ENCODE data around the gene AGPS. TPM values are rescaled to one million over a fixed set of nuclear protein-coding genes. Genes with fewer than 3 reads are reported as not detected.

Gene AGPS
- total RNA-seq, 1 donor from 2014 or later = 54.4 TPM

DNA sequence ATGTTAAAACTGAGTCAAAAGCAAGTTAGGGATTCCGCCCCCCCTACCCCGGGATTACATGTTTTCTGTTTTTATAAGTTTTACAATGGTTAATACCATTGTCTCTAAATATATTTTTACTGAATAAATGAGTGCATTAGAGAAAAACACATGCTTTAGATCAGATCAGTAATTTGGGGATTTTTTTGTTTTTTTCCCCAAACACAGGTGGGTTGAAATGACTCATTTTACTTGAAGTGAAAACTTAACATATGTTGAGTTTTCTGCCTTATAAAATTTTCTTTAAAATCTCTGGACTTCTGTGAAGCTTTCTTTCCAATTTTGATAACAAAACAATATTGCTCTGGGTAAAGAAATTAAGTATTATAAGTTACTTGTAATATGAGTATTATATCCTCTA lies 114.4 kb downstream of the AGPS start:
- Mint-ChIP-seq H3K27me3 (ENCODE audit: unreplicated experiment) (no peaks in the 10 kb centered on the region), H3K9me3 (ENCODE audit: unreplicated experiment) (no peaks in the 10 kb centered on the region), H3K4me3 (ENCODE audit: unreplicated experiment) (no peak overlapping the region), H3K4me1 (ENCODE audit: unreplicated experiment) (no peaks in the 10 kb centered on the region), H3K36me3 (ENCODE audit: low read depth, unreplicated experiment) (no peaks in the 10 kb centered on the region), H3K27ac (ENCODE audit: unreplicated experiment) (no peak overlapping the region)
- DNase-seq (ENCODE audit: low spot score) = no peak
- TF ChIP-seq, protein P1, sequence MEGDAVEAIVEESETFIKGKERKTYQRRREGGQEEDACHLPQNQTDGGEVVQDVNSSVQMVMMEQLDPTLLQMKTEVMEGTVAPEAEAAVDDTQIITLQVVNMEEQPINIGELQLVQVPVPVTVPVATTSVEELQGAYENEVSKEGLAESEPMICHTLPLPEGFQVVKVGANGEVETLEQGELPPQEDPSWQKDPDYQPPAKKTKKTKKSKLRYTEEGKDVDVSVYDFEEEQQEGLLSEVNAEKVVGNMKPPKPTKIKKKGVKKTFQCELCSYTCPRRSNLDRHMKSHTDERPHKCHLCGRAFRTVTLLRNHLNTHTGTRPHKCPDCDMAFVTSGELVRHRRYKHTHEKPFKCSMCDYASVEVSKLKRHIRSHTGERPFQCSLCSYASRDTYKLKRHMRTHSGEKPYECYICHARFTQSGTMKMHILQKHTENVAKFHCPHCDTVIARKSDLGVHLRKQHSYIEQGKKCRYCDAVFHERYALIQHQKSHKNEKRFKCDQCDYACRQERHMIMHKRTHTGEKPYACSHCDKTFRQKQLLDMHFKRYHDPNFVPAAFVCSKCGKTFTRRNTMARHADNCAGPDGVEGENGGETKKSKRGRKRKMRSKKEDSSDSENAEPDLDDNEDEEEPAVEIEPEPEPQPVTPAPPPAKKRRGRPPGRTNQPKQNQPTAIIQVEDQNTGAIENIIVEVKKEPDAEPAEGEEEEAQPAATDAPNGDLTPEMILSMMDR (IDR thresholded peaks at IDR 0.05; ENCODE audit: unreplicated experiment) = no peak

GRCh38 chr2:177516824-177517544 lies 124.4 kb downstream of the AGPS start:
- peaks cover 4% of the 10 kb centered on the region for H3K36me3 Mint-ChIP-seq (ENCODE audit: low read depth, unreplicated experiment)
- H3K4me1 Mint-ChIP-seq (ENCODE audit: unreplicated experiment) = peaks cover 23% of the 10 kb centered on the region
- no peak overlapping the region for H3K4me3 Mint-ChIP-seq (ENCODE audit: unreplicated experiment)
- no peak for DNase-seq (ENCODE audit: low spot score)
- TF ChIP-seq, protein P1 (IDR thresholded peaks at IDR 0.05; ENCODE audit: unreplicated experiment) = no peak
- no peaks in the 10 kb centered on the region for H3K9me3 Mint-ChIP-seq (ENCODE audit: unreplicated experiment)
- no peak overlapping the region for H3K27ac Mint-ChIP-seq (ENCODE audit: unreplicated experiment)
- H3K27me3 Mint-ChIP-seq (ENCODE audit: unreplicated experiment) = peaks cover 2% of the 10 kb centered on the region

GRCh38 chr2:177518754-177519153 lies 126.2 kb downstream of the AGPS start:
- no peaks in the 10 kb centered on the region for H3K9me3 Mint-ChIP-seq (ENCODE audit: unreplicated experiment)
- peak overlapping the region; percentile 8 for H3K27ac Mint-ChIP-seq (ENCODE audit: unreplicated experiment)
- TF ChIP-seq, protein P1 (IDR thresholded peaks at IDR 0.05; ENCODE audit: unreplicated experiment) = no peak
- H3K27me3 Mint-ChIP-seq (ENCODE audit: unreplicated experiment) = peaks cover 2% of the 10 kb centered on the region
- peaks cover 23% of the 10 kb centered on the region for H3K4me1 Mint-ChIP-seq (ENCODE audit: unreplicated experiment)
- H3K4me3 Mint-ChIP-seq (ENCODE audit: unreplicated experiment) = no peak overlapping the region
- H3K36me3 Mint-ChIP-seq (ENCODE audit: low read depth, unreplicated experiment) = peaks cover 5% of the 10 kb centered on the region
- DNase-seq (ENCODE audit: low spot score) = no peak

- no peak for DNase-seq (ENCODE audit: low spot score)
- TF ChIP-seq, protein P1 (IDR thresholded peaks at IDR 0.05; ENCODE audit: unreplicated experiment) = no peak
- Mint-ChIP-seq H3K27ac (ENCODE audit: unreplicated experiment) (no peak overlapping the region), H3K27me3 (ENCODE audit: unreplicated experiment) (peaks cover 2% of the 10 kb centered on the region), H3K36me3 (ENCODE audit: low read depth, unreplicated experiment) (peaks cover 8% of the 10 kb centered on the region), H3K4me3 (ENCODE audit: unreplicated experiment) (no peak overlapping the region), H3K9me3 (ENCODE audit: unreplicated experiment) (no peaks in the 10 kb centered on the region), H3K4me1 (ENCODE audit: unreplicated experiment) (peaks cover 18% of the 10 kb centered on the region)
Observed at GRCh38 chr2:177519534-177520115, 127.1 kb downstream of the AGPS start.

GRCh38 chr2:177520324-177520723 lies 127.8 kb downstream of the AGPS start:
- peaks cover 12% of the 10 kb centered on the region for H3K36me3 Mint-ChIP-seq (ENCODE audit: low read depth, unreplicated experiment)
- peaks cover 13% of the 10 kb centered on the region for H3K4me1 Mint-ChIP-seq (ENCODE audit: unreplicated experiment)
- H3K9me3 Mint-ChIP-seq (ENCODE audit: unreplicated experiment) = no peaks in the 10 kb centered on the region
- H3K27me3 Mint-ChIP-seq (ENCODE audit: unreplicated experiment) = peaks cover 2% of the 10 kb centered on the region
- TF ChIP-seq, protein P1 (IDR thresholded peaks at IDR 0.05; ENCODE audit: unreplicated experiment) = no peak
- DNase-seq (ENCODE audit: low spot score) = no peak
- H3K27ac Mint-ChIP-seq (ENCODE audit: unreplicated experiment) = no peak overlapping the region
- no peak overlapping the region for H3K4me3 Mint-ChIP-seq (ENCODE audit: unreplicated experiment)

Data from endothelial cell (in vitro differentiated cells).